ENCODE measurements around the gene TEKTIP1.

Gene TEKTIP1

DNA sequence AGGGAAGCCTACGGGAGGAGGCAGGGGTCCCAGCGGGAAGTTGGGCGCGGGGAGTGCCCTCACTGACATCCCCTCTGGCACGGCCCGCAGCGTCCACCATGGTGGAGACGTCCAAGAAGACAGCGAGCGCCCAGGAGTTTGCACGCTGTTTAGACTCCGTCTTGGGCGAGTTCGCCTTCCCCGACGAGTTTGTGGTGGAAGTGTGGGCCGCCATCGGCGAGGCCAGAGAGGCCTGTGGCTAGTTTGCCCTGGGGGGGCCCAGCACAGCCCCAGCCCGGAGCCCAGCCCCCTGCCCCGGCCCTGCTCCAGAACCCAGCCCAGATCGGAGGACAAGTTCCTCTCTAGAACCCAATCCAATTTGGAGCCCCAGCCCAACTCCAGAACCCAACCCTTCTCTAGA lies 51.0 kb downstream of the TEKTIP1 start:
- no peak overlapping the region for H3K4me3 ChIP-seq (ENCODE audit: low read depth, low read length)
- DNase-seq (ENCODE audit: low read depth): no peak
- no peak for TF ChIP-seq CTCF (IDR thresholded peaks at IDR 0.05; ENCODE audit: low read depth, low read length, missing control alignments)

DNA sequence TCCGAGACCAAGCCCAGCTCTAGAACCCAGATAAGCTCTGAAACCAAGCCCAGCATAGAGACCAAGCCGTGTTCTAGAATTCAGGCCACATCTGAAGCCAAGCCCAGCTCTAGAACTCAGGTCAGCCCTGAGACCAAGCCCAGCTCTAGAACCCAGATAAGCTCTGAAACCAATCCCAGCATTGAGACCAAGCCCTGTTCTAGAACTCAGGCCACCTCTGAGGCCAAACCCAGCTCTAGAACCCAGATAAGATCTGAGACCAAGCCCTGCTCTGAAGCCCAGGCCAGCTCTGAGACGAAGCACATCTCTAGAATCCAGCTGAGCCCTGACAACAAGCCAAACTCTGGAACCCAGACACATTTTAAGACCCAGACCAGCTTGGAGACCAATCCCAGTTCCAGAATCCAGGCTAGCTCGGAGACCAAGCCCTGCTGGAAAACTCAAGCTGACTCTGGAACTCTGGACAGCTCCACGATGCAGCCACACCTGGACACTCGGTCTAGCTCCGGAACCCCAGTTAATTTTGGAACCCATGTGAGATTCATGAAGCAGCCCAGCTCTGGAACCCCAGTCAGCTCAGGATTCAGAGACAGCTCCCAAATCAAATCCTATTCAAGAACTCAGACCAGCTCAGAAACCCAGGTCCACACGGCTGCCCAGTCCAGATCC lies 52.2 kb downstream of the TEKTIP1 start:
- TF ChIP-seq CTCF (IDR thresholded peaks at IDR 0.05; ENCODE audit: low read depth, low read length, missing control alignments): no peak
- no peak overlapping the region for H3K4me3 ChIP-seq (ENCODE audit: low read depth, low read length)
- no peak for DNase-seq (ENCODE audit: low read depth)

- no peak for DNase-seq (ENCODE audit: low read depth)
Observed at GRCh38 chr19:3591876-3592613, 53.1 kb downstream of the TEKTIP1 start.

DNA sequence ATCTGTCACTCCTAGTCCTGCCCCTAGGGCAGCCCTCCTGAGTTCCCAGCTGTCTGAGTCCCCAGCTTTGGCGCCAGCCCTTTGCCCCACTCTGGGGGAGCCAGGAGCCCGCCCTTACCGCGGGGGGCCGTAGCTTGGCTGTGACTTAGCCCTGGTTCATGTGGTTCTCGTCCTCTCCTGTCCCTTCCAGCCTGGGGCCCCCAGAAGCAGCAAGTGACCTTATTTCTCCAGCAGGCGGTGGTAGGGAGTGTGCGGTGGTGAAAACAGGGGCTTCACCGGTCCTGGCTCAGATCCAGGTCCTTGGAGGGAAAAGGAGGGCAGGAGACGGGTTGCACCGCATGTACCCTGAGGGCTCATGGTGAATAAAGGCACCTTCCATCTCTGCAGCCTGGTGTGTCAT lies 54.2 kb downstream of the TEKTIP1 start:
- H3K4me3 ChIP-seq (ENCODE audit: low read depth, low read length): no peak overlapping the region
- TF ChIP-seq CTCF (IDR thresholded peaks at IDR 0.05; ENCODE audit: low read depth, low read length, missing control alignments): no peak
- DNase-seq (ENCODE audit: low read depth): no peak

More at GRCh38 chr19:3591876-3592613, 53.1 kb downstream of the TEKTIP1 start:
- H3K4me3 ChIP-seq (ENCODE audit: low read depth, low read length): no peak overlapping the region
- TF ChIP-seq CTCF (IDR thresholded peaks at IDR 0.05; ENCODE audit: low read depth, low read length, missing control alignments): no peak

Measured in GM12864 (cell line).